Natural killer cell (primary cell): ENCODE data around the gene KCNT2. TPM values are rescaled to one million over a fixed set of nuclear protein-coding genes. Genes with fewer than 3 reads are reported as not detected.
"Not testable (repeated sequence)": the region's sequence is repeated elsewhere in the genome, so short reads cannot be mapped to it uniquely, and the experiment has no call there.

Experiments
- ATAC-seq, 3 donors: fragments of 150-1000 bp in 2 of 3; fragments of 200-7000 bp in 1 of 3; cut with Tn5 transposase; 1 replicate in 1 of 3; 2 replicates in 2 of 3; pipeline ENCODE4 v1.10.0; 2021; ENCODE audit warnings: mild to moderate bottlenecking in 2 of 3, moderate library complexity in 2 of 3
- DNase-seq, 2 donors: peaks; one replicate each; pipeline versions ENCODE4 v3.0.0 to v3.0.0-alpha.2; 2013 to 2021; ENCODE audit warnings: mixed read lengths in 1 of 2
- H3K27ac ChIP-seq: one replicate; pipeline ENCODE4 v1.5.1; 2013; ENCODE audit warnings: mild to moderate bottlenecking, low read length
- H3K27me3 ChIP-seq: one replicate; pipeline ENCODE4 v1.6.1; 2013; ENCODE audit warnings: low read length; ENCODE audit not compliant: control insufficient read depth, insufficient read depth
- H3K36me3 ChIP-seq: one replicate; pipeline ENCODE4 v1.6.1; 2013; ENCODE audit warnings: low read length; ENCODE audit not compliant: control insufficient read depth, insufficient read depth
- H3K4me1 ChIP-seq: one replicate; pipeline ENCODE4 v1.6.1; 2013; ENCODE audit warnings: low read length; ENCODE audit not compliant: control insufficient read depth, insufficient read depth
- H3K4me3 ChIP-seq: one replicate; pipeline ENCODE4 v1.5.1; 2013; ENCODE audit warnings: low read length
- H3K9me3 ChIP-seq: one replicate; pipeline ENCODE4 v1.6.1; 2013; ENCODE audit warnings: low read length; ENCODE audit not compliant: control insufficient read depth, insufficient read depth
- H3K27ac Mint-ChIP-seq, 2 donors: one replicate each; pipeline ENCODE4 v1.8.0; 2022; ENCODE audit warnings: mild to moderate bottlenecking in 2 of 2, mixed read lengths in 2 of 2, moderate library complexity in 1 of 2
- H3K27me3 Mint-ChIP-seq, 2 donors: one replicate each; pipeline ENCODE4 v1.8.0; 2022; ENCODE audit warnings: low read depth in 2 of 2, mixed read lengths in 2 of 2
- H3K36me3 Mint-ChIP-seq: one replicate; pipeline ENCODE4 v1.8.0; 2022; ENCODE audit warnings: mixed read lengths
- H3K4me1 Mint-ChIP-seq, 2 donors: one replicate each; pipeline ENCODE4 v1.8.0; 2022; ENCODE audit warnings: mixed read lengths in 2 of 2
- H3K4me3 Mint-ChIP-seq: one replicate; pipeline ENCODE4 v1.8.0; 2022; ENCODE audit warnings: mild to moderate bottlenecking, moderate library complexity, mixed read lengths
- H3K9me3 Mint-ChIP-seq, 2 donors: one replicate each; pipeline ENCODE4 v1.8.0; 2022; ENCODE audit warnings: mixed read lengths in 2 of 2
- WGBS: methylation state at CpG from one replicate; pipeline ENCODE4 v1.1.7; 2013; ENCODE audit warnings: missing lambda C conversion rate; ENCODE audit not compliant: insufficient coverage; 5-methylcytosine and 5-hydroxymethylcytosine counted together
- intact Hi-C: fragments of 100-400 bp; cut with micrococcal nuclease; formaldehyde crosslinking; loops from one replicate; pipeline ENCODE4 v1.14.2; 2022
- total RNA-seq, 4 donors: library from RNA; stranded (reverse); fragments of 120-200 nt in 1 of 4; gene quantifications; one replicate each; pipeline versions ENCODE4 v1.2.3 to v1.2.4, GENCODE V29; 2013 to 2022
- TF ChIP-seq, protein P1 (sequence below): fragments of 200-600 bp; IDR thresholded peaks from one replicate; pipeline ENCODE4 v1.8.0; 2022; ENCODE audit warnings: antibody characterized with exemption

KCNT2 gene
- total RNA-seq, 3 donors from 2014 or later (not counting 1 experiment from before 2014, with no cell fraction given), result not detected

DNA sequence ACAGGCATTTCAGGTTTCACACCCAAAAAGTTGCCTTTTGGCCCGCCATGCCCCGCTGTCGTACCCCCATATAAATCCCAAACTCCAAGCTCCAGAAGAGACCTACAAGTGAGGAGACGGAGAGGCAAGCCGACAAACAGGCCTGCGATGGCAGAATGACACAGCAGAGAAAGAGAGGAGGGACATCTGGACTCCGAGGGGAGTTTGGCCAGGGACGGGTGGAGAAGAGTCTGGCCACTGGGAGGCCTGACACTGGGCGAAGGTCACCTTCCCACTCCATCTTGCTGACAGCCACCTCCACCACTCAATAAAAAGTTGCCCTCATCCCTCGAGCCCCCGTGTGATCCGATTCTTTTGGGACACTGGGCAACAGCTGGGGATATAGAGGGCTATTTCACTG, 41.8 kb upstream of the KCNT2 start:
- ATAC-seq, result no peak
- H3K36me3 Mint-ChIP-seq, result no peaks in the 10 kb centered on the region
- no peaks in the 10 kb centered on the region for H3K36me3 ChIP-seq
- H3K27me3 ChIP-seq, result no peaks in the 10 kb centered on the region
- DNase-seq, result no peak
- H3K4me1 ChIP-seq, result no peaks in the 10 kb centered on the region
- H3K4me3 ChIP-seq, result no peak overlapping the region
- TF ChIP-seq, protein P1, sequence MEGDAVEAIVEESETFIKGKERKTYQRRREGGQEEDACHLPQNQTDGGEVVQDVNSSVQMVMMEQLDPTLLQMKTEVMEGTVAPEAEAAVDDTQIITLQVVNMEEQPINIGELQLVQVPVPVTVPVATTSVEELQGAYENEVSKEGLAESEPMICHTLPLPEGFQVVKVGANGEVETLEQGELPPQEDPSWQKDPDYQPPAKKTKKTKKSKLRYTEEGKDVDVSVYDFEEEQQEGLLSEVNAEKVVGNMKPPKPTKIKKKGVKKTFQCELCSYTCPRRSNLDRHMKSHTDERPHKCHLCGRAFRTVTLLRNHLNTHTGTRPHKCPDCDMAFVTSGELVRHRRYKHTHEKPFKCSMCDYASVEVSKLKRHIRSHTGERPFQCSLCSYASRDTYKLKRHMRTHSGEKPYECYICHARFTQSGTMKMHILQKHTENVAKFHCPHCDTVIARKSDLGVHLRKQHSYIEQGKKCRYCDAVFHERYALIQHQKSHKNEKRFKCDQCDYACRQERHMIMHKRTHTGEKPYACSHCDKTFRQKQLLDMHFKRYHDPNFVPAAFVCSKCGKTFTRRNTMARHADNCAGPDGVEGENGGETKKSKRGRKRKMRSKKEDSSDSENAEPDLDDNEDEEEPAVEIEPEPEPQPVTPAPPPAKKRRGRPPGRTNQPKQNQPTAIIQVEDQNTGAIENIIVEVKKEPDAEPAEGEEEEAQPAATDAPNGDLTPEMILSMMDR, result no peak
- no peak overlapping the region for H3K27ac Mint-ChIP-seq
- H3K9me3 ChIP-seq, result no peaks in the 10 kb centered on the region
- no peaks in the 10 kb centered on the region for H3K9me3 Mint-ChIP-seq
- no peaks in the 10 kb centered on the region for H3K27me3 Mint-ChIP-seq
- H3K4me1 Mint-ChIP-seq, result peaks cover 13 to 14% of the 10 kb centered on the region in 2 donors
- H3K4me3 Mint-ChIP-seq, result no peak overlapping the region
- no peak overlapping the region for H3K27ac ChIP-seq
- intact Hi-C loops, result no loop called here
- whole genome bisulfite sequencing, result 91% methylated on average over 9 of the region's 12 CpGs

DNA sequence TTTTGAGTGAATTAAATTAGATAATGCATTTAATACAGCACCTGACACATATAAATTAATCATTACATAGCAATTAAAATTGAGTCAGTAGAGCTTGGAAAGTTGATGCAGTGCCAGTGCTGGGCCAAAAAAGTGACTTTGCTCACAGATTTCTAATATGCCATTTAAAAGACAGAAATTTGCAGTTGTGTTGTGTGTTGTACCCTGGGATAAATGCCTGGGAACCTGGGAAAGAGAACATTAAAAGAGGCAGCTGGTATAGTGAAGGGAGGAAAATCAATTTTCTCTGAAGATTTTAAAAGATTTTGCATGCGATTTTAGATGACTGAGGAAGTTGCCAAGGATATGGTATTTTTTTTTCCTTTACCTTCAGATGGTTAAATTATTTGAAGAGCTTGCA, 32.7 kb upstream of the KCNT2 start:
- DNase-seq, result no peak
- H3K27ac ChIP-seq, result no peak overlapping the region
- no peak overlapping the region for H3K4me3 ChIP-seq
- Mint-ChIP-seq H3K9me3 (peaks cover 6 to 14% of the 10 kb centered on the region in 2 donors), H3K4me3 (no peak overlapping the region), H3K27me3 (no peaks in the 10 kb centered on the region), H3K36me3 (no peaks in the 10 kb centered on the region), H3K27ac (no peak overlapping the region), H3K4me1 (no peaks in the 10 kb centered on the region)
- H3K36me3 ChIP-seq, result no peaks in the 10 kb centered on the region
- no peaks in the 10 kb centered on the region for H3K27me3 ChIP-seq
- H3K4me1 ChIP-seq, result no peaks in the 10 kb centered on the region
- intact Hi-C loops, result no loop called here
- TF ChIP-seq, protein P1, result no peak
- no peaks in the 10 kb centered on the region for H3K9me3 ChIP-seq
- 100% methylated on average over 1 of the region's 1 CpG for WGBS
- no peak for ATAC-seq

DNA sequence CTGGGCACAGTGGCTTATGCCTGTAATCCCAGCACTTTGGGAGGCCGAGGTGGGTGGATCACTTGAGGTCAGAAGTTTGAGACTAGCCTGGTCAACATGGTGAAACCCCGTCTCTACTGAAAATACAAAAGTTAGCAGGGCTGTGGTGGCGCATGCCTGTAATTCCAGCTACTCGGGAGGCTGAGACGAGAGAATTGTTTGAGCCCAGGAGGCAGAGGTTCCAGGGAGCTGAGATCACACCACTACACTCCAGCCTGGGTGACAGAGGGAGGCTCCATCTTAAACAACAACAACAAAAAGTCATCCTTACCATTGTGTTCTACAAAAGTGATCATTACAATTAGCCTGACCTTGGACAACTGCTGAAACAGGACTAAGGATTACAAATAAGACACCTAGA, 31.1 kb upstream of the KCNT2 start:
- H3K4me3 ChIP-seq, ATAC-seq, H3K27ac Mint-ChIP-seq, H3K36me3 Mint-ChIP-seq, H3K36me3 ChIP-seq, H3K4me3 Mint-ChIP-seq, H3K9me3 ChIP-seq, H3K4me1 ChIP-seq, H3K27me3 ChIP-seq, H3K27ac ChIP-seq, H3K4me1 Mint-ChIP-seq, intact Hi-C loops, DNase-seq, H3K27me3 Mint-ChIP-seq: not testable (repeated sequence)
- H3K9me3 Mint-ChIP-seq, result peaks cover 6 to 14% of the 10 kb centered on the region in 2 donors
- 89% methylated on average over 5 of the region's 5 CpGs for WGBS

DNA sequence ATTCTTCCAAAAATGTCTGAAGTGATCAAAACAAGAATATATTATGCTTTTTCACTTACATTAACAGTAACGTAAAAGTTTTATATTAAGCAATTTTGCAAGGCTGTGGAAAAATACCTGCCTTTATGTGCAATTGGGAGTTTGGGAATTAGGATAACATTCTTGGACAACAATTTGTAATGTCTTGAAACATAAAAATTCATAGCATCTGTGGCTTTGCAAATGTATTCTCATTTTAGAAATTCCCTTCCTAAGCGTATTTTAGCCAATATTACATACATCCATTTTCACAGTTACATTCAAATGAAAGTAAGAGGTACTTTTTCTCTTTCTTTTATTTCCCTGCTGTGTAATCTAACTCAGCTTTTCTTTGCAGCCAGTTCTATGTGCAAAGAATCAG, 30.2 kb upstream of the KCNT2 start:
- intact Hi-C loops, result no loop called here
- Histone ChIP-seq H3K9me3 (no peaks in the 10 kb centered on the region), H3K4me3 (no peak overlapping the region), H3K36me3 (no peaks in the 10 kb centered on the region), H3K27ac (no peak overlapping the region), H3K27me3 (no peaks in the 10 kb centered on the region), H3K4me1 (no peaks in the 10 kb centered on the region)
- H3K27ac Mint-ChIP-seq, result no peak overlapping the region
- ATAC-seq (no peak), DNase-seq (no peak)
- peaks cover 6 to 14% of the 10 kb centered on the region in 2 donors for H3K9me3 Mint-ChIP-seq
- peaks cover 5% of the 10 kb centered on the region for H3K36me3 Mint-ChIP-seq
- H3K4me1 Mint-ChIP-seq, result no peaks in the 10 kb centered on the region
- H3K27me3 Mint-ChIP-seq, result no peaks in the 10 kb centered on the region
- WGBS, result 88% methylated on average over 1 of the region's 2 CpGs
- TF ChIP-seq, protein P1, result no peak
- no peak overlapping the region for H3K4me3 Mint-ChIP-seq
